Mesothelial cell of epicardium (in vitro differentiated cells): Measurements from ENCODE around the gene MMP21. TPM values are rescaled to one million over a fixed set of nuclear protein-coding genes. Genes with fewer than 3 reads are reported as not detected.

ENCODE experiments used
- DNase-seq, 2 experiments: peaks; one replicate each; pipeline ENCODE4 v3.0.0; 2021; ENCODE audit warnings: low spot score in 2 of 2; ENCODE audit not compliant: unreplicated experiment in 2 of 2
- H3K27ac Mint-ChIP-seq: 2 replicates; pipeline ENCODE4 v1.8.0; 2021; ENCODE audit warnings: mixed read lengths
- H3K27me3 Mint-ChIP-seq: 2 replicates; pipeline ENCODE4 v1.8.0; 2021; ENCODE audit warnings: low read depth, mixed read lengths
- H3K36me3 Mint-ChIP-seq: 2 replicates; pipeline ENCODE4 v1.8.0; 2021; ENCODE audit warnings: mixed read lengths
- H3K4me1 Mint-ChIP-seq: 2 replicates; pipeline ENCODE4 v1.8.0; 2021; ENCODE audit warnings: mixed read lengths
- H3K4me3 Mint-ChIP-seq: 2 replicates; pipeline ENCODE4 v1.8.0; 2021; ENCODE audit warnings: mild to moderate bottlenecking, moderate library complexity, mixed read lengths
- H3K9me3 Mint-ChIP-seq: 2 replicates; pipeline ENCODE4 v1.8.0; 2021; ENCODE audit warnings: mixed read lengths
- total RNA-seq: library from RNA; stranded (reverse); gene quantifications from 3 replicates; pipeline ENCODE4 v1.2.1, GENCODE V29; 2021
- TF ChIP-seq, protein P1 (sequence below): fragments of 200-600 bp; sonication (generic); IDR thresholded peaks from one replicate; pipeline ENCODE4 v1.5.0; 2021; ENCODE audit warnings: antibody characterized with exemption; ENCODE audit not compliant: unreplicated experiment

Gene MMP21
- total RNA-seq, 1 donor from 2014 or later = 0.18 TPM

- peaks cover 30% of the 10 kb centered on the region for H3K36me3 Mint-ChIP-seq
- peak overlapping the region; percentile 88 for H3K27ac Mint-ChIP-seq
- H3K4me1 Mint-ChIP-seq = peaks cover 14% of the 10 kb centered on the region
These were observed 6.4 kb downstream of the MMP21 start for GRCh38 chr10:125769175-125769574.

DNA sequence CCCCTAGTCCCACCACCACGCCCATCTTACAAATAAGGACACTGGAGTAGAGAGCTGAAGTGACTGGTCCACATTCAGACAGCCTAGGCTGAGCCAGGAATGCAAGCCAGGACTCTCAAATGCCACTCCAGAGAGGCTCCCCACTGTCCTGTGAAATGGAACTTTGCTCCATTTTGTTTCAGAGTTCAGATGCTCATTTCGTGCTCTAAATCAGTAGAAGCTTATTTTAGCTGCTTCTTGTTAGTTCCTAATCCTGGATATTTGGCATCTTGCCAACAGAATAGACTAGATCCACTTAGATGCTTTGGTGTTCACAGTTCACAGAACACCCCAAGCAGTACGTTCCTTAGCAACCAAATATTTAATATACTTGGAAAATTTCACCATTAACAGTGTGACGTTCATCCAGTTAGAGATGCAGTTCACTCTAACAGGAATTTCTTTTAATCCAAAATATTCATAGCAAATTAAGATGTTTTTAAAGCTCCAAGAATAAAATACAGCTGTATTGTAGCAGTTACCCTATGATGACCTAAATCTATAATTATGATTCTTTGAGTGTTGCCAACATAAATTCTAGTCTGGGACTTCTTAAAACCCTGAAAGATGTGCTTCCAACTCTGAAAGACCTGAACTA lies 7.3 kb downstream of the MMP21 start:
- Mint-ChIP-seq H3K27me3 (no peaks in the 10 kb centered on the region), H3K27ac (peak overlapping the region; percentile 88), H3K36me3 (peaks cover 37% of the 10 kb centered on the region), H3K9me3 (no peaks in the 10 kb centered on the region), H3K4me1 (peaks cover 14% of the 10 kb centered on the region), H3K4me3 (no peak overlapping the region)
- TF ChIP-seq, protein P1, sequence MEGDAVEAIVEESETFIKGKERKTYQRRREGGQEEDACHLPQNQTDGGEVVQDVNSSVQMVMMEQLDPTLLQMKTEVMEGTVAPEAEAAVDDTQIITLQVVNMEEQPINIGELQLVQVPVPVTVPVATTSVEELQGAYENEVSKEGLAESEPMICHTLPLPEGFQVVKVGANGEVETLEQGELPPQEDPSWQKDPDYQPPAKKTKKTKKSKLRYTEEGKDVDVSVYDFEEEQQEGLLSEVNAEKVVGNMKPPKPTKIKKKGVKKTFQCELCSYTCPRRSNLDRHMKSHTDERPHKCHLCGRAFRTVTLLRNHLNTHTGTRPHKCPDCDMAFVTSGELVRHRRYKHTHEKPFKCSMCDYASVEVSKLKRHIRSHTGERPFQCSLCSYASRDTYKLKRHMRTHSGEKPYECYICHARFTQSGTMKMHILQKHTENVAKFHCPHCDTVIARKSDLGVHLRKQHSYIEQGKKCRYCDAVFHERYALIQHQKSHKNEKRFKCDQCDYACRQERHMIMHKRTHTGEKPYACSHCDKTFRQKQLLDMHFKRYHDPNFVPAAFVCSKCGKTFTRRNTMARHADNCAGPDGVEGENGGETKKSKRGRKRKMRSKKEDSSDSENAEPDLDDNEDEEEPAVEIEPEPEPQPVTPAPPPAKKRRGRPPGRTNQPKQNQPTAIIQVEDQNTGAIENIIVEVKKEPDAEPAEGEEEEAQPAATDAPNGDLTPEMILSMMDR = no peak
- no peak for DNase-seq

More at GRCh38 chr10:125769175-125769574, 6.4 kb downstream of the MMP21 start:
- TF ChIP-seq, protein P1 = no peak
- no peaks in the 10 kb centered on the region for H3K9me3 Mint-ChIP-seq
- no peak overlapping the region for H3K4me3 Mint-ChIP-seq
- H3K27me3 Mint-ChIP-seq = no peaks in the 10 kb centered on the region
- DNase-seq = no peak

DNA sequence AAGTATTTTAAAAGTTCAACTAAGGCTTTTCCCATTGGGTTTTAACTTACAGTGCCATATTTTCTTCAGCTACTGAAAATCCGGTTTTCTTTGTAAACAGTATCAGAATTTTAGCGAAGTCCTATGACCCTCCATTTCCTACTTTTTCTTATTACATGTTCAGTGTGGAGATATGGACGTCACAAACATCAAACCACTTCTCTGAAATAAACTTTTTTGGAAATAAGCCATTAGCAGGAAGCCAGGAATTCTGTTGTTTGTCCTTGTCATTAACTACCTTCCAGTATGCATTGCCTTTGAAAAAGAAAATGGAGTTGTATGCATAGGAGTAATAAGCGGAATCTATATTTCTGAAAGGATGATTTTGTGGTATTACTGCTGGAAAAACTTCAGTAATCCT lies 9.1 kb downstream of the MMP21 start:
- H3K27ac Mint-ChIP-seq = no peak overlapping the region
- H3K9me3 Mint-ChIP-seq = no peaks in the 10 kb centered on the region
- peaks cover 14% of the 10 kb centered on the region for H3K4me1 Mint-ChIP-seq
- no peak for DNase-seq
- no peak overlapping the region for H3K4me3 Mint-ChIP-seq
- no peaks in the 10 kb centered on the region for H3K27me3 Mint-ChIP-seq
- TF ChIP-seq, protein P1 = no peak
- H3K36me3 Mint-ChIP-seq = peaks cover 42% of the 10 kb centered on the region

DNA sequence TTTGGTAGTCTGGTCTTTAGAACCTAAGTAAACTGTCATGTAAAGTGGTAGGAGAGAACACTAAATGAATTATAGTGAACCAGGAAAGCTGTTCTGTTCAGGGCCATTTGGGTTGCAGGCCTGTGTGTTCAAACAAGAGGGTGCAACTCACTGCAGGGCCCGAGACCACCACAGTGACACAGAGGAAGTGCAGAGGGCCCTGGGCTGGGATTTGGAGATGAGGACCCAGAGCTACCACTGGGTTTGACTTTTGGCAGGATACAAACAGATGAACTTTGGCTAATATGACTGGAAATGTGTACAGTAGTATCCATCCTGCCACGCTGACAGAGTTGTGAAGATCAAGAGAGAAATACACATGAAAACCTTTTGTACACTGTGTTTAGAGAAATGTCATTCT lies 9.8 kb downstream of the MMP21 start:
- no peak overlapping the region for H3K27ac Mint-ChIP-seq
- no peaks in the 10 kb centered on the region for H3K9me3 Mint-ChIP-seq
- no peaks in the 10 kb centered on the region for H3K27me3 Mint-ChIP-seq
- DNase-seq = no peak
- H3K36me3 Mint-ChIP-seq = peaks cover 45% of the 10 kb centered on the region
- no peak overlapping the region for H3K4me3 Mint-ChIP-seq
- TF ChIP-seq, protein P1 = no peak
- H3K4me1 Mint-ChIP-seq = peaks cover 14% of the 10 kb centered on the region

DNA sequence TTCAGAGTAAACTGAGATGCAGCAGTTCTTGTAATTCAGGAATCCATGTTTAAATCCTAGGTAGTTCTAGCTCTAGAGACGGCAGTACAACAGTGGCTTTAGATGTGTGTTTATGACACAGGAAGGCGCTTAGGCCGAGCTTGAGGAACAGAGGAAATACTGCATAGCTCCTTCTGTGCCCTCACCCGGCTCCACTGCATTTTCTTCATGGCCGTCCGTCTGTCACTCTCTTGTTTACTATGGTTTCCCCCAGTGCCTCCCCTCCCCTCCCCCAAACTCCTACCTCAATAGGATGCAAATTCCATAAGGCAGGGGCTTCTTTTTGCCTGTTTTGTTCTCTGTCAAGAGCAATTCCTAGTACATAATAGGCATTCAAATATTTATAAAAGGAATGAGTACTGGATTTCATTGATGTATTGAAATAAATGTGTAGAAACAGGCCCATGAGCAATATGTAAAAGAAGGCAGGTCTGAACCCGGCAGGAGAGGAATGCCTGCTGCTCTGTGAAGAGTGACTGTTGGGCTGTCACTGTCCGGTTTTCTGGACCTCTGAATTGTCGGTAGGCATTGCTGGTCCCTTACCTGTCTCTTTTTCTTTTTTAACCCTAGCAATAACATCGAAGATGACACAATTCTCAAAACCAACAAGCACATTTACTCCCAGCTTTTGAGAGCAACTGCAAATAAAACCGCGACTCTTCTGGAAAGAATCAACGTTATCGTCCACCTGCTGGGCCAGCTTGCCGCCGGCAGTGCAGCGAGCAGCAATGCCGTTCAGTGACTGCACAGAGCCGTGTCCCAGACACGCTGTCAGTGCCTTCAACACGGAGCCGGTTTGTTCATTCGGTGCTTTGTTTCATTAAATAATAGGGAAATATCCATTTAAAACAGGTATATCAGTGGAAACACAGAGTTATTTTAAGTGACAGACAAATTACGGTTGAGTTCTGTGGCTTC lies 12.7 kb downstream of the MMP21 start:
- TF ChIP-seq, protein P1 = no peak
- peaks cover 56% of the 10 kb centered on the region for H3K36me3 Mint-ChIP-seq
- H3K4me1 Mint-ChIP-seq = peaks cover 5% of the 10 kb centered on the region
- no peaks in the 10 kb centered on the region for H3K27me3 Mint-ChIP-seq
- no peak overlapping the region for H3K4me3 Mint-ChIP-seq
- no peak overlapping the region for H3K27ac Mint-ChIP-seq
- DNase-seq = no peak
- H3K9me3 Mint-ChIP-seq = no peaks in the 10 kb centered on the region
